ENCODE results near the gene PLAC9. TPM values are rescaled to one million over a fixed set of nuclear protein-coding genes. Genes with fewer than 3 reads are reported as not detected.
A peak's percentile ranks its signal among the peaks of the same experiment; 100 is the strongest.

Gene PLAC9
- total and polyA plus RNA-seq, 8 donors: 0.63 to 14.6 (median 3.0) TPM

DNA sequence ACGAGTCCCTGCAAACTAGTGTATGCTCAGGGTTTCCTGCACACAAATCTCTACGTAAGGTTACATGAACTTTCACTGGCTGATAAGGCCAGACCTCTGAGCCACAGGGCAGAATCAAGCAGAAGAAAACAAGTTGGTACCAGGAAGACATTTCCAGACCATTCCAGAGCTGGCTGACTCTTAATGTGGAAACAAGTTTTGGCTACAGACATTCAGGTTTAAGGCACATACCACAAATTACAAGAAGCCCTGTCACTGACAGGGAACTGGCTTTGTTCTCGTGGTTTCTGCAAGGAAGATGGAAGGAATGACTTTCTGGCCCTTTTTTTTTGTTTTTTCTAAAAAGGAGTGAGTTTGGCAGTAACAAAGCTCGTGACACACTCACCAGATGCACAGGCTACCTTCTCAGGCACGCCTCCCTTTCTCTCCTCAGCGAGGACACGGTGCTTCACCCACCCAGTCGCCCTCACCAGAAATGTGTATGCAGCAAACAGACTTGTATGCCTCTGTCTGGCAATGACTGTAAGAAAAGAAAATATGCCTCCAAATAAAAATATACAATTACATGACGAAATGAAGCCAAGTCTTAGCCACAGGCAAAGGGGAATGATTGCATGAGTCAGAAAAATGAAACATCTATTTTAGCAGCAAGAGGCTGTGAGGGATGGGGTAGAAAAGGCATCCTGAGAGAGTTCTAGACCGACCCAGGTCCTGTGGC lies 22.6 kb downstream of the PLAC9 start:
- no peak for DNase-seq
- intact Hi-C loops (cut with DNase I): loop anchor here in 1 of 3 donors (10.0 kb wide), 1 partner anchor 50 kb away; the partner anchor contains the start of gene ANXA11
- Histone ChIP-seq H3K27ac (peak overlapping the region in 1 of 4 donors; percentile 23), H3K36me3 (peaks cover 0 to 85% (median 19%) of the 10 kb centered on the region in 3 donors), H3K4me1 (no peaks in the 10 kb centered on the region), H3K27me3 (no peaks in the 10 kb centered on the region), H3K4me3 (no peak overlapping the region), H3K9me3 (no peaks in the 10 kb centered on the region)
- TF ChIP-seq, protein P1, sequence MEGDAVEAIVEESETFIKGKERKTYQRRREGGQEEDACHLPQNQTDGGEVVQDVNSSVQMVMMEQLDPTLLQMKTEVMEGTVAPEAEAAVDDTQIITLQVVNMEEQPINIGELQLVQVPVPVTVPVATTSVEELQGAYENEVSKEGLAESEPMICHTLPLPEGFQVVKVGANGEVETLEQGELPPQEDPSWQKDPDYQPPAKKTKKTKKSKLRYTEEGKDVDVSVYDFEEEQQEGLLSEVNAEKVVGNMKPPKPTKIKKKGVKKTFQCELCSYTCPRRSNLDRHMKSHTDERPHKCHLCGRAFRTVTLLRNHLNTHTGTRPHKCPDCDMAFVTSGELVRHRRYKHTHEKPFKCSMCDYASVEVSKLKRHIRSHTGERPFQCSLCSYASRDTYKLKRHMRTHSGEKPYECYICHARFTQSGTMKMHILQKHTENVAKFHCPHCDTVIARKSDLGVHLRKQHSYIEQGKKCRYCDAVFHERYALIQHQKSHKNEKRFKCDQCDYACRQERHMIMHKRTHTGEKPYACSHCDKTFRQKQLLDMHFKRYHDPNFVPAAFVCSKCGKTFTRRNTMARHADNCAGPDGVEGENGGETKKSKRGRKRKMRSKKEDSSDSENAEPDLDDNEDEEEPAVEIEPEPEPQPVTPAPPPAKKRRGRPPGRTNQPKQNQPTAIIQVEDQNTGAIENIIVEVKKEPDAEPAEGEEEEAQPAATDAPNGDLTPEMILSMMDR (IDR thresholded peaks at IDR 0.05): no peak
- ATAC-seq: peak in 2 of 4 donors; percentile 3 to 11
- 92 to 93% methylated on average over 10 of the region's 10 CpGs for WGBS, 2 donors
- FAIRE-seq: no peak

DNA sequence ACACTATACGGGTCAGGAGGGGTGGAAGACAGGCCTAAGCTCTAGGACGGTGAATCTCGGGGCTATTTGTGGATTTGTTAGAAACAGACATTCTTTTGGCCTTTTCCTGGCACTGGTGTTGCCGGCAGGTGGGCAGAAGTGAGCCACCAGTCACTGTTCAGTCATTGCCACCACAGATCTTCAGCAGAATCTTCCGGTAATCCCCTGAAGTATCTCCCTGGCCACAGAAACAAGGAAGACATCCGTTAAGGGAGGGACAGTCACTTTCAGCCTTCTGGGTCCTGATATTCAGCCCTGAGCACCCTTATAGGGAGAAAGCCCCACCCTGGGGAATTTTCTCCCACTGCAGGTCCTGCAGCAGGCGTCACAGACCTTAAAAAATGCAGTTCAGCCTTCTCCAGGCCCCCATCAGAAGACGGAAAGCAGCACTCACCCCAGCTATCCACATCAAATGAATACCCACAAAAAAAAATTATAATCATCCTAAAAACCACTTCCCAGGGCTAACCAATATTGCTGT lies 23.2 kb downstream of the PLAC9 start:
- H3K27ac ChIP-seq: peak overlapping the region in 1 of 4 donors; percentile 17
- intact Hi-C loops (cut with DNase I): loop anchor here in 1 of 3 donors (10.0 kb wide), 1 partner anchor 49 kb away; the partner anchor contains the start of gene ANXA11
- ATAC-seq (no peak), FAIRE-seq (no peak), DNase-seq (peak in 1 of 6 donors; percentile 1)
- H3K4me3 ChIP-seq: no peak overlapping the region
- 86 to 92% methylated on average over 8 of the region's 8 CpGs for WGBS, 2 donors
- TF ChIP-seq, protein P1 (IDR thresholded peaks at IDR 0.05): no peak
- H3K4me1 ChIP-seq: no peaks in the 10 kb centered on the region
- H3K9me3 ChIP-seq: no peaks in the 10 kb centered on the region
- H3K27me3 ChIP-seq: no peaks in the 10 kb centered on the region
- peaks cover 0 to 79% (median 19%) of the 10 kb centered on the region in 3 donors for H3K36me3 ChIP-seq

DNA sequence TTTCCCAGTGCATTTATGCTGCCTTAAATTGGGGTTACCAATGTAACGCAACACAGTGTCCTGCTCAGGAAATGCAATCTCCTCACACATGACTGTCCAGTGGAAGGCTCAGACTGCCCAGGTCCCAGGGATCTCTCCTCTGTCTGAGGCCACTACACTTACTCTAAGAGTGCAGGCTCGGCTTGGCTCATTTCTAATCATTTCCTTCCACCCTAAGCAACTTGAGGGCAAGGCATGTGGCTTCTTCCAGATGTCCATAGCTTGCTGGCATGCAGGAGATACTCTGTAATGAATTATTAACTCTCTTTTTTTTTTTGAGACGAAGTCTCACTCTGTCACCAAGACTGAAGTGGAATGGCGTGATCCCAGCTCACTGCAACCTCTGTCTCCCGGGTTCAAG lies 23.7 kb downstream of the PLAC9 start:
- TF ChIP-seq, protein P1 (IDR thresholded peaks at IDR 0.05): no peak
- H3K27ac ChIP-seq: no peak overlapping the region
- FAIRE-seq (no peak), DNase-seq (peak in 1 of 6 donors; percentile 2), ATAC-seq (no peak)
- intact Hi-C loops (cut with DNase I): loop anchor here in 1 of 3 donors (10.0 kb wide), 1 partner anchor 49 kb away; the partner anchor contains the start of gene ANXA11
- no peaks in the 10 kb centered on the region for H3K27me3 ChIP-seq
- no peaks in the 10 kb centered on the region for H3K9me3 ChIP-seq
- WGBS, 2 donors: 75 to 85% methylated on average over 5 of the region's 5 CpGs
- H3K4me3 ChIP-seq: no peak overlapping the region
- H3K4me1 ChIP-seq: no peaks in the 10 kb centered on the region
- peaks cover 0 to 79% (median 19%) of the 10 kb centered on the region in 3 donors for H3K36me3 ChIP-seq

DNA sequence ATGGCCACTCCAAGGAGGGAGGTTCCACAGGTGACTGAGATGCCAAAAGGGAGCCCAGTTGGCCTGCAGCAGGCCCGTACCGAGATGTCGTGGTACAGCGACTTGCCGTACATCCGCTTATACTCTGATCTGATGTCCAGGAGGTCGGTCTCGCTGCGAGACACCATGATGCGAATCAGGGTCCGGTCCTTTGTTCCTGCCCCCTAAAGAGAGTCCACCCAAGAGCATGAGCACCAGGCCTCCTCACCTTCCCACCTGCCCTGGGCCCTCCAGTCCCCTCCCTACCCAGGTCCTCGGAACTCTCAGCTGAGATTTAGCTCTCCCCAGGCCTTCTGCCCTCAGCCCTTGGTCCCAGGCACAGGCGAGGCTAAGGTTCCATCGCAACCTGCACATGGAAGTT lies 25.0 kb downstream of the PLAC9 start:
- no peaks in the 10 kb centered on the region for H3K9me3 ChIP-seq
- H3K4me1 ChIP-seq: no peaks in the 10 kb centered on the region
- no peaks in the 10 kb centered on the region for H3K27me3 ChIP-seq
- FAIRE-seq (no peak), ATAC-seq (no peak), DNase-seq (no peak)
- intact Hi-C loops (cut with DNase I): loop anchor here in 1 of 3 donors (10.0 kb wide), 1 partner anchor 47 kb away; the partner anchor contains the start of gene ANXA11
- TF ChIP-seq, protein P1 (IDR thresholded peaks at IDR 0.05): no peak
- H3K27ac ChIP-seq: peak overlapping the region in 1 of 4 donors; percentile 66
- H3K36me3 ChIP-seq: peaks cover 6 to 77% (median 21%) of the 10 kb centered on the region in 3 donors
- H3K4me3 ChIP-seq: no peak overlapping the region
- WGBS, 2 donors: 96 to 97% methylated on average over 14 of the region's 14 CpGs
